Fibroblast of the aortic adventitia (primary cell): ENCODE measurements around the gene NDUFV3. TPM values are rescaled to one million over a fixed set of nuclear protein-coding genes. Genes with fewer than 3 reads are reported as not detected.
A peak's percentile ranks its signal among the peaks of the same experiment; 100 is the strongest.

ENCODE experiments used
- DNase-seq: peaks from one replicate; pipeline ENCODE4 v3.0.0-alpha.2; 2010; ENCODE audit warnings: low read depth
- H3K4me3 ChIP-seq: 2 replicates; pipeline ENCODE4 v1.5.1; 2011; ENCODE audit warnings: low read depth, mild to moderate bottlenecking, control low read depth, low read length, moderate library complexity
- CTCF ChIP-seq: IDR thresholded peaks from 2 replicates; pipeline ENCODE4 v1.5.1; 2011; ENCODE audit warnings: mild to moderate bottlenecking, low read length, control low read depth, inconsistent platforms; ENCODE audit not compliant: insufficient read depth
- total RNA-seq: library from RNA; depleted of rRNA; stranded (reverse); fragments of >200 nt; gene quantifications from 2 replicates; pipeline ENCODE4 v1.2.3, GENCODE V29; 2012; ENCODE audit warnings: low replicate concordance

Gene NDUFV3
- total RNA-seq, 1 donor = 53.1 TPM

GRCh38 chr21:42878678-42878992 is 14.5 kb upstream of the NDUFV3 start:
- no peak for DNase-seq
- TF ChIP-seq CTCF = no peak

GRCh38 chr21:42878993-42879787 is 13.9 kb upstream of the NDUFV3 start, which contains the start of gene WDR4:
Gene WDR4, minus strand, starts transcription at chr21:42879539. Its CDS starts 44 bp downstream, at chr21:42879495.
- peak within 1 kb of the TSS; percentile 93 for H3K4me3 ChIP-seq
- peak; percentile 96 for DNase-seq
- TF ChIP-seq CTCF = no peak

More at GRCh38 chr21:42878678-42878992, 14.5 kb upstream of the NDUFV3 start:
- peak overlapping the region; percentile 93 for H3K4me3 ChIP-seq

DNA sequence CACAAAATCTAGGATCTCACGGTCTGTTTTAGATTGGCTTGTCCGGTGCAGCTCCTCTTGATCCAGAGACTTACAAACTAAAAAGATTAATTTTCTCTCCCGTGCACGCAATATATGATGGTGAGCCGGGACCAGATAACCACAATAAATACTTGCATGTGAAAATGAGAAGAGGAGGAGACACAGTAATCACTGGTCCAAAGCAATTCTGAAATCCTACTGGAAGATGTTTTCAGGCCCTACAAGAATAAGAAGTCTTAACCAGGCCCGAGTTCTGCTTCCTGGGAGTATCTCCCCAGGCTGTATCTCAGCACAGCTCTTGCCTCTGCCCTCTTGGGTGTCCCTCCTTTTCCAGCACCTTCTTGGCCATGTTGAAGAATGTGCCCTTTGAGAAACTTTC is 12.8 kb upstream of the NDUFV3 start:
- DNase-seq = no peak
- peak overlapping the region; percentile 93 for H3K4me3 ChIP-seq
- no peak for TF ChIP-seq CTCF

- no peak overlapping the region for H3K4me3 ChIP-seq
- no peak for TF ChIP-seq CTCF
- no peak for DNase-seq
These were observed 9.2 kb upstream of the NDUFV3 start for GRCh38 chr21:42883921-42884320.

DNA sequence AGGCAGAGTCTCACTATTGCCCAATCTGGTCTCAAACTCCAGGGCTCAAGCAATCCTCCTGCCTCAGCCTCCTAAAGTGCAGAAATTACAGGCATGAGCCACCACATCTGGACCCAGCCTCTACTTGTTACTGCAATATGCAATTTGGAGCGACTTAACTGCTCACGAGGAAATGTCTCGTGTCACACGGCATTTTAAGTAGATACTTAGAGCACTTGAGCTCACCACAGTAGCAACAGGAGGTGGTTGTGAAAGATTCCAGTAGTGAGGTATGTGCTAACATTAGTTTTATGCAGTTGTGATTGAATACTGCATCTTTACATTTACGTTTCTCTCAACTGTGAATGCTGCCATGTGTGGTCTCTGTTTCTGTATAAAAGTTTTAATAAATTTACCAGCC is 5.8 kb upstream of the NDUFV3 start:
- no peak overlapping the region for H3K4me3 ChIP-seq
- no peak for DNase-seq
- TF ChIP-seq CTCF = no peak

- DNase-seq = no peak
- no peak for TF ChIP-seq CTCF
- peak overlapping the region; percentile 82 for H3K4me3 ChIP-seq
These were observed 553 bp upstream of the NDUFV3 start for GRCh38 chr21:42892582-42892930.

DNA sequence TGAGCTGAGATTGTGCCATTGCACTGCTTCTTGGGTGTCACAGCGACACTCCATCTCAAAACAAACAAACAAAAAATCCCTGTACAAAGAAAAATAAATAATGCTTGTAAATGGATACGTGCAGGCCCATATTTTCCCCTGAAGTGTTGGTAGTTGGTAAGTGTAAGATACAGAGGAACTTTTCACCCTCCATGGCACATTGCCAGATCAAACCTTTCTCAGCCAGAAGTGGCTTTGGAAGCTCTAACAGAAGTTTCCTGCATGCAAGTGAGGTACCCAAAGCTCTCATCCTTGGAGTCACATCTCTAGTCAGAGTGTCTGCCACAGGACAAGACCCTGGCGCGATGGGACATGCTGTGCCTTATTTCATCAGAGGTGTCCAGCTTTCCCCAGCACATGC is 7.3 kb downstream of the NDUFV3 start:
- no peak for DNase-seq
- no peak overlapping the region for H3K4me3 ChIP-seq
- TF ChIP-seq CTCF = no peak
